ENCODE results near the gene UBD.

The UBD gene

GRCh38 chr6:29561091-29561490 lies 1.6 kb upstream of the UBD start:
- Histone ChIP-seq H3K4me3 (ENCODE audit: low read depth in 1 of 2, low read length in 2 of 2) (no peak overlapping the region), H3K4me1 (ENCODE audit: control insufficient read depth in 1 of 2, insufficient read depth in 2 of 2, low read length in 2 of 2) (no peaks in the 10 kb centered on the region), H3K27me3 (ENCODE audit: low read depth, low read length) (no peaks in the 10 kb centered on the region), H3K9me3 (ENCODE audit: control insufficient read depth in 1 of 2, low read length in 2 of 2) (no peaks in the 10 kb centered on the region), H3K36me3 (ENCODE audit: control insufficient read depth in 1 of 2, insufficient read depth in 2 of 2, low read length in 2 of 2) (no peaks in the 10 kb centered on the region), H3K27ac (ENCODE audit: low read length) (no peak overlapping the region)

GRCh38 chr6:29558439-29559079 lies 973 bp downstream of the UBD start:
- Histone ChIP-seq H3K27ac (ENCODE audit: low read length) (no peak overlapping the region), H3K4me3 (ENCODE audit: low read depth in 1 of 2, low read length in 2 of 2) (no peak overlapping the region), H3K9me3 (ENCODE audit: control insufficient read depth in 1 of 2, low read length in 2 of 2) (no peaks in the 10 kb centered on the region), H3K27me3 (ENCODE audit: low read depth, low read length) (peaks cover 15% of the 10 kb centered on the region), H3K4me1 (ENCODE audit: control insufficient read depth in 1 of 2, insufficient read depth in 2 of 2, low read length in 2 of 2) (peaks cover 0 to 6% of the 10 kb centered on the region in 2 donors), H3K36me3 (ENCODE audit: control insufficient read depth in 1 of 2, insufficient read depth in 2 of 2, low read length in 2 of 2) (no peaks in the 10 kb centered on the region)

- no peak overlapping the region for H3K4me3 ChIP-seq (ENCODE audit: low read depth in 1 of 2, low read length in 2 of 2)
- H3K9me3 ChIP-seq (ENCODE audit: control insufficient read depth in 1 of 2, low read length in 2 of 2), result no peaks in the 10 kb centered on the region
- H3K27me3 ChIP-seq (ENCODE audit: low read depth, low read length), result peaks cover 21% of the 10 kb centered on the region
- H3K4me1 ChIP-seq (ENCODE audit: control insufficient read depth in 1 of 2, insufficient read depth in 2 of 2, low read length in 2 of 2), result peaks cover 6 to 16% of the 10 kb centered on the region in 2 donors
- H3K27ac ChIP-seq (ENCODE audit: low read length), result no peak overlapping the region
- H3K36me3 ChIP-seq (ENCODE audit: control insufficient read depth in 1 of 2, insufficient read depth in 2 of 2, low read length in 2 of 2), result no peaks in the 10 kb centered on the region
These were observed 2.2 kb downstream of the UBD start for GRCh38 chr6:29557320-29557719.

- H3K9me3 ChIP-seq (ENCODE audit: control insufficient read depth in 1 of 2, low read length in 2 of 2), result no peaks in the 10 kb centered on the region
- H3K4me3 ChIP-seq (ENCODE audit: low read depth in 1 of 2, low read length in 2 of 2), result no peak overlapping the region
- H3K27ac ChIP-seq (ENCODE audit: low read length), result no peak overlapping the region
- H3K4me1 ChIP-seq (ENCODE audit: control insufficient read depth in 1 of 2, insufficient read depth in 2 of 2, low read length in 2 of 2), result peaks cover 6 to 16% of the 10 kb centered on the region in 2 donors
- H3K36me3 ChIP-seq (ENCODE audit: control insufficient read depth in 1 of 2, insufficient read depth in 2 of 2, low read length in 2 of 2), result no peaks in the 10 kb centered on the region
- peaks cover 21% of the 10 kb centered on the region for H3K27me3 ChIP-seq (ENCODE audit: low read depth, low read length)
These were observed 4.8 kb downstream of the UBD start for GRCh38 chr6:29554764-29555163.

GRCh38 chr6:29553268-29554057 lies 6.1 kb downstream of the UBD start:
- Histone ChIP-seq H3K27ac (ENCODE audit: low read length) (no peak overlapping the region), H3K4me3 (ENCODE audit: low read depth in 1 of 2, low read length in 2 of 2) (peak overlapping the region; percentile 43 to 86), H3K36me3 (ENCODE audit: control insufficient read depth in 1 of 2, insufficient read depth in 2 of 2, low read length in 2 of 2) (no peaks in the 10 kb centered on the region), H3K9me3 (ENCODE audit: control insufficient read depth in 1 of 2, low read length in 2 of 2) (no peaks in the 10 kb centered on the region), H3K4me1 (ENCODE audit: control insufficient read depth in 1 of 2, insufficient read depth in 2 of 2, low read length in 2 of 2) (peaks cover 6 to 16% of the 10 kb centered on the region in 2 donors), H3K27me3 (ENCODE audit: low read depth, low read length) (peaks cover 21% of the 10 kb centered on the region)

- Histone ChIP-seq H3K36me3 (ENCODE audit: control insufficient read depth in 1 of 2, insufficient read depth in 2 of 2, low read length in 2 of 2) (no peaks in the 10 kb centered on the region), H3K27ac (ENCODE audit: low read length) (no peak overlapping the region), H3K27me3 (ENCODE audit: low read depth, low read length) (peaks cover 21% of the 10 kb centered on the region), H3K4me3 (ENCODE audit: low read depth in 1 of 2, low read length in 2 of 2) (peak overlapping the region; percentile 43 to 86), H3K9me3 (ENCODE audit: control insufficient read depth in 1 of 2, low read length in 2 of 2) (no peaks in the 10 kb centered on the region), H3K4me1 (ENCODE audit: control insufficient read depth in 1 of 2, insufficient read depth in 2 of 2, low read length in 2 of 2) (peaks cover 6 to 16% of the 10 kb centered on the region in 2 donors)
These were observed 7.0 kb downstream of the UBD start for GRCh38 chr6:29552512-29553051.

GRCh38 chr6:29547573-29547972 lies 12.0 kb downstream of the UBD start:
- H3K9me3 ChIP-seq (ENCODE audit: control insufficient read depth in 1 of 2, low read length in 2 of 2), result no peaks in the 10 kb centered on the region
- H3K4me1 ChIP-seq (ENCODE audit: control insufficient read depth in 1 of 2, insufficient read depth in 2 of 2, low read length in 2 of 2), result peaks cover 0 to under 1% of the 10 kb centered on the region in 2 donors
- H3K4me3 ChIP-seq (ENCODE audit: low read depth in 1 of 2, low read length in 2 of 2), result no peak overlapping the region
- no peak overlapping the region for H3K27ac ChIP-seq (ENCODE audit: low read length)
- no peaks in the 10 kb centered on the region for H3K36me3 ChIP-seq (ENCODE audit: control insufficient read depth in 1 of 2, insufficient read depth in 2 of 2, low read length in 2 of 2)
- H3K27me3 ChIP-seq (ENCODE audit: low read depth, low read length), result no peaks in the 10 kb centered on the region

- Histone ChIP-seq H3K36me3 (ENCODE audit: control insufficient read depth in 1 of 2, insufficient read depth in 2 of 2, low read length in 2 of 2) (no peaks in the 10 kb centered on the region), H3K27ac (ENCODE audit: low read length) (no peak overlapping the region), H3K9me3 (ENCODE audit: control insufficient read depth in 1 of 2, low read length in 2 of 2) (no peaks in the 10 kb centered on the region), H3K4me3 (ENCODE audit: low read depth in 1 of 2, low read length in 2 of 2) (no peak overlapping the region), H3K4me1 (ENCODE audit: control insufficient read depth in 1 of 2, insufficient read depth in 2 of 2, low read length in 2 of 2) (no peaks in the 10 kb centered on the region), H3K27me3 (ENCODE audit: low read depth, low read length) (no peaks in the 10 kb centered on the region)
These were observed 21.7 kb downstream of the UBD start for GRCh38 chr6:29537714-29538403.

GRCh38 chr6:29532320-29532951 lies 27.1 kb downstream of the UBD start:
- no peak overlapping the region for H3K27ac ChIP-seq (ENCODE audit: low read length)
- no peaks in the 10 kb centered on the region for H3K9me3 ChIP-seq (ENCODE audit: control insufficient read depth in 1 of 2, low read length in 2 of 2)
- H3K4me1 ChIP-seq (ENCODE audit: control insufficient read depth in 1 of 2, insufficient read depth in 2 of 2, low read length in 2 of 2), result no peaks in the 10 kb centered on the region
- H3K27me3 ChIP-seq (ENCODE audit: low read depth, low read length), result no peaks in the 10 kb centered on the region
- no peaks in the 10 kb centered on the region for H3K36me3 ChIP-seq (ENCODE audit: control insufficient read depth in 1 of 2, insufficient read depth in 2 of 2, low read length in 2 of 2)
- no peak overlapping the region for H3K4me3 ChIP-seq (ENCODE audit: low read depth in 1 of 2, low read length in 2 of 2)

- Histone ChIP-seq H3K4me1 (ENCODE audit: control insufficient read depth in 1 of 2, insufficient read depth in 2 of 2, low read length in 2 of 2) (no peaks in the 10 kb centered on the region), H3K36me3 (ENCODE audit: control insufficient read depth in 1 of 2, insufficient read depth in 2 of 2, low read length in 2 of 2) (no peaks in the 10 kb centered on the region), H3K27me3 (ENCODE audit: low read depth, low read length) (no peaks in the 10 kb centered on the region), H3K4me3 (ENCODE audit: low read depth in 1 of 2, low read length in 2 of 2) (no peak overlapping the region), H3K9me3 (ENCODE audit: control insufficient read depth in 1 of 2, low read length in 2 of 2) (no peaks in the 10 kb centered on the region), H3K27ac (ENCODE audit: low read length) (no peak overlapping the region)
These were observed 27.9 kb downstream of the UBD start for GRCh38 chr6:29531668-29532067.
